OCI-LY1 (cell line): Measurements from ENCODE around the gene CRACR2B.

ENCODE experiments used
- H2AFZ ChIP-seq: fragments of 200-600 bp; sonication (generic), shearing (Covaris generic); 2 replicates; pipeline ENCODE4 v1.6.0; 2014; ENCODE audit warnings: antibody characterized with exemption, mild to moderate bottlenecking, low read length
- H3F3A ChIP-seq: fragments of 200-600 bp; sonication (generic), shearing (Covaris generic); 2 replicates; pipeline ENCODE4 v1.6.0; 2014; ENCODE audit warnings: mild to moderate bottlenecking, antibody characterized with exemption, low read length, moderate library complexity; ENCODE audit not compliant: insufficient read depth
- H3K27ac ChIP-seq: fragments of 200-600 bp; sonication (generic); 2 replicates; pipeline ENCODE4 v1.5.1; 2014; ENCODE audit warnings: low read length, mixed run types, mild to moderate bottlenecking, low read depth; ENCODE audit not compliant: poor library complexity, severe bottlenecking
- H3K27me3 ChIP-seq: fragments of 200-600 bp; sonication (generic); 2 replicates; pipeline ENCODE4 v1.6.0; 2014; ENCODE audit warnings: antibody characterized with exemption, mild to moderate bottlenecking, low read length, moderate library complexity; ENCODE audit not compliant: insufficient read depth
- H3K36me3 ChIP-seq: fragments of 200-600 bp; sonication (generic); 2 replicates; pipeline ENCODE4 v1.6.1; 2014; ENCODE audit warnings: mild to moderate bottlenecking, antibody characterized with exemption, low read length, moderate library complexity, mixed read lengths; ENCODE audit not compliant: insufficient read depth
- H3K4me1 ChIP-seq: fragments of 200-600 bp; sonication (generic); 2 replicates; pipeline ENCODE4 v1.5.1; 2014; ENCODE audit warnings: mild to moderate bottlenecking, low read length, moderate library complexity; ENCODE audit not compliant: insufficient read depth, severe bottlenecking
- H3K4me2 ChIP-seq: fragments of 200-600 bp; sonication (generic), shearing (Covaris generic); 2 replicates; pipeline ENCODE4 v1.6.1; 2014; ENCODE audit warnings: low read length
- H3K4me3 ChIP-seq: fragments of 200-600 bp; sonication (generic); 2 replicates; pipeline ENCODE4 v1.5.1; 2014; ENCODE audit warnings: low read length, low read depth, mild to moderate bottlenecking, mixed read lengths; ENCODE audit not compliant: poor library complexity, severe bottlenecking
- H3K79me2 ChIP-seq: fragments of 200-600 bp; shearing (Covaris generic); 2 replicates; pipeline ENCODE4 v1.6.1; 2016; ENCODE audit warnings: mixed run types, low read length, mixed read lengths; ENCODE audit not compliant: insufficient read depth
- H3K9ac ChIP-seq: fragments of 200-600 bp; sonication (generic), shearing (Covaris generic); 2 replicates; pipeline ENCODE4 v1.6.1; 2014; ENCODE audit warnings: mild to moderate bottlenecking, low read length, mixed read lengths
- H3K9me2 ChIP-seq: fragments of 200-600 bp; sonication (generic), shearing (Covaris generic); 2 replicates; pipeline ENCODE4 v1.6.1; 2014; ENCODE audit warnings: low read depth, mild to moderate bottlenecking, low read length, mixed read lengths
- H3K9me3 ChIP-seq: fragments of 200-600 bp; shearing (Covaris generic); 2 replicates; pipeline ENCODE4 v1.6.1; 2014; ENCODE audit warnings: low read length, mixed read lengths
- H4K20me1 ChIP-seq: fragments of 200-600 bp; sonication (generic), shearing (Covaris generic); 2 replicates; pipeline ENCODE4 v1.6.0; 2016; ENCODE audit warnings: mild to moderate bottlenecking, low read length; ENCODE audit not compliant: insufficient read depth
- EZH2 ChIP-seq: fragments of 200-600 bp; sonication (generic), shearing (Covaris generic); IDR thresholded peaks from 2 replicates; pipeline ENCODE4 v1.8.0; 2017; ENCODE audit warnings: borderline replicate concordance, mixed run types, mild to moderate bottlenecking, antibody characterized with exemption, low read length, moderate library complexity, mixed read lengths
- TF ChIP-seq, protein P1 (sequence below): fragments of 200-600 bp; sonication (generic), shearing (Covaris generic); IDR thresholded peaks from 2 replicates; pipeline ENCODE4 v1.5.1; 2017; ENCODE audit warnings: mild to moderate bottlenecking, antibody characterized with exemption, low read length, moderate library complexity, mixed read lengths

Gene CRACR2B

DNA sequence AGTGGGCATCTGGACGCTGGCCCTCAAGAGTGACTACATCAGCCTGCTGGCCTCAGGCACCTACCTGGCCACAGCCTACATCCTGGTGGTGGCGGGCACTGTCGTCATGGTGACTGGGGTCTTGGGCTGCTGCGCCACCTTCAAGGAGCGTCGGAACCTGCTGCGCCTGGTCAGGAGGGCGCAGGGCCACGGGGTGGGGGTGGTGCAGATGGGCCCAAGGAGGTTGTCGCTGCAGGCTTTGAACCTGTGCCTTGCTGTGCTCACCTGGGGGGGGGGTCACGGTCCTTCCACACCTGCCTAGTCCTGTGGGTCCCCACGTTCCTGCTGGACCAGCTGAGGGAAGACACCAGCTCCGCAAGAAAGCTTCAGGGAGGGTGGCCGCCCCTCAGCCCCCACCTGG lies 8.6 kb downstream of the CRACR2B start:
- Histone ChIP-seq H3F3A (no peaks in the 10 kb centered on the region), H3K9ac (no peak overlapping the region), H3K4me1 (peaks cover 11% of the 10 kb centered on the region), H3K4me3 (no peak overlapping the region), H4K20me1 (no peaks in the 10 kb centered on the region), H3K27me3 (peaks cover under 1% of the 10 kb centered on the region; the same call in 1 of the 2 replicates), H3K9me3 (no peaks in the 10 kb centered on the region), H3K36me3 (peaks cover 35% of the 10 kb centered on the region), H2AFZ (no peak overlapping the region), H3K79me2 (0 out of 2 replicates have a peak, but pooled peaks cover 2% of the 10 kb centered on the region), H3K9me2 (no peaks in the 10 kb centered on the region), H3K27ac (no peak overlapping the region), H3K4me2 (no peak overlapping the region)
- TF ChIP-seq, protein P1, sequence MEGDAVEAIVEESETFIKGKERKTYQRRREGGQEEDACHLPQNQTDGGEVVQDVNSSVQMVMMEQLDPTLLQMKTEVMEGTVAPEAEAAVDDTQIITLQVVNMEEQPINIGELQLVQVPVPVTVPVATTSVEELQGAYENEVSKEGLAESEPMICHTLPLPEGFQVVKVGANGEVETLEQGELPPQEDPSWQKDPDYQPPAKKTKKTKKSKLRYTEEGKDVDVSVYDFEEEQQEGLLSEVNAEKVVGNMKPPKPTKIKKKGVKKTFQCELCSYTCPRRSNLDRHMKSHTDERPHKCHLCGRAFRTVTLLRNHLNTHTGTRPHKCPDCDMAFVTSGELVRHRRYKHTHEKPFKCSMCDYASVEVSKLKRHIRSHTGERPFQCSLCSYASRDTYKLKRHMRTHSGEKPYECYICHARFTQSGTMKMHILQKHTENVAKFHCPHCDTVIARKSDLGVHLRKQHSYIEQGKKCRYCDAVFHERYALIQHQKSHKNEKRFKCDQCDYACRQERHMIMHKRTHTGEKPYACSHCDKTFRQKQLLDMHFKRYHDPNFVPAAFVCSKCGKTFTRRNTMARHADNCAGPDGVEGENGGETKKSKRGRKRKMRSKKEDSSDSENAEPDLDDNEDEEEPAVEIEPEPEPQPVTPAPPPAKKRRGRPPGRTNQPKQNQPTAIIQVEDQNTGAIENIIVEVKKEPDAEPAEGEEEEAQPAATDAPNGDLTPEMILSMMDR = no peak
- no peak for TF ChIP-seq EZH2

DNA sequence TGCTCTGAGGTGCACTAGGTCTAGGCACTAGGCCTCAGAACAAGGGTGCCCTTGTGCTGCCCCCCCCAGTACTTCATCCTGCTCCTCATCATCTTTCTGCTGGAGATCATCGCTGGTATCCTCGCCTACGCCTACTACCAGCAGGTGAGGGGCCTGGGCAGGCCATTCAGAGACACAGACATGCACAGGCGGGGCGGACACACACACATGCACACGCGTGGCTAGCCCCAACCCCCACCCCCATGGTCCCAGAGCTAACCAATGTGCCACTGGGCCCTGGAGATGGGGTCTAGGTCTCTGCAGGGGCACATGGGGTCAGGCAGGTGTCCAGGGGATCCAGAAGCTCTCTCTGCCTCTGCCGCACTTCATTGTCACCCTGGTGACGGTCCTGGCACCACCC lies 9.0 kb downstream of the CRACR2B start:
- H3F3A ChIP-seq = no peaks in the 10 kb centered on the region
- TF ChIP-seq EZH2 = no peak
- TF ChIP-seq, protein P1 = no peak
- peaks cover 35% of the 10 kb centered on the region for H3K36me3 ChIP-seq
- H3K4me2 ChIP-seq = no peak overlapping the region
- no peak overlapping the region for H3K27ac ChIP-seq
- peaks cover 3% of the 10 kb centered on the region; the same call in 1 of the 2 replicates for H3K79me2 ChIP-seq
- H3K27me3 ChIP-seq = no peaks in the 10 kb centered on the region
- H3K9me2 ChIP-seq = no peaks in the 10 kb centered on the region
- H4K20me1 ChIP-seq = no peaks in the 10 kb centered on the region
- H3K9ac ChIP-seq = no peak overlapping the region
- H3K4me1 ChIP-seq = peaks cover 15% of the 10 kb centered on the region
- H2AFZ ChIP-seq = no peak overlapping the region
- no peaks in the 10 kb centered on the region for H3K9me3 ChIP-seq
- H3K4me3 ChIP-seq = no peak overlapping the region

DNA sequence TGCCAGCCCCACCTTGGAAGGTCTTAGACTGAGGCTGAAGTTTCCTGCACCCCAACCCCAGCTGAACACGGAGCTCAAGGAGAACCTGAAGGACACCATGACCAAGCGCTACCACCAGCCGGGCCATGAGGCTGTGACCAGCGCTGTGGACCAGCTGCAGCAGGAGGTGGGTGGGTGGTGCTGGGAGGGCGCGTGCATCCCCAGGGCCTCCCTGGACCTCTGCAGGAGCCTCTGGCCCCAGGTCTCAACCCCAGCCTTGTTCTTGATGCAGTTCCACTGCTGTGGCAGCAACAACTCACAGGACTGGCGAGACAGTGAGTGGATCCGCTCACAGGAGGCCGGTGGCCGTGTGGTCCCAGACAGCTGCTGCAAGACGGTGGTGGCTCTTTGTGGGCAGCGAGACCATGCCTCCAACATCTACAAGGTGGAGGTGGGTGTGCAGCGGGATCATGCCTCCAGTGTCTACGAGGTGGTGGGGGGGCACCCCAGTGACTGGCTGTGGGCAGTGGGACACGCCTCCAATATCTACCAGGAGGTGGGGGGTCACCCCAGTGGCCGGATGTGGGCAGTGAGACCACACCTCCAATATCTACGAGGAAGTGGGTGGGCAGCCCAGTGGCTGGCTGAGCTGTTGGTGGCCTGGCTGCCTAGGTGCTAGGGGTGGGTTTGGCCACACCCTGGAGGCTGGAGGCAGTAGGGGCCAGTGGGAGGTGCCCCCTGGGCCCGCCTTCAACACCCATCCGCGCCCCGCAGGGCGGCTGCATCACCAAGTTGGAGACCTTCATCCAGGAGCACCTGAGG lies 9.7 kb downstream of the CRACR2B start:
- Histone ChIP-seq H3K36me3 (peaks cover 38% of the 10 kb centered on the region), H3K9ac (no peak overlapping the region), H4K20me1 (no peaks in the 10 kb centered on the region)

More for the DNA sequence above, 9.7 kb downstream of the CRACR2B start:
- Histone ChIP-seq H3K27me3 (no peaks in the 10 kb centered on the region), H3K27ac (no peak overlapping the region), H3K4me3 (no peak overlapping the region), H3K79me2 (peaks cover 8% of the 10 kb centered on the region; the same call in 1 of the 2 replicates), H3K9me2 (no peaks in the 10 kb centered on the region), H3F3A (no peaks in the 10 kb centered on the region), H3K4me1 (peaks cover 15% of the 10 kb centered on the region), H3K4me2 (no peak overlapping the region), H3K9me3 (no peaks in the 10 kb centered on the region), H2AFZ (no peak overlapping the region)
- TF ChIP-seq EZH2 = no peak
- TF ChIP-seq, protein P1 = no peak
